Subcutaneous abdominal adipose tissue (tissue), 5 donors: ENCODE data around the gene CES5A.
"Not testable (repeated sequence)": the region's sequence is repeated elsewhere in the genome, so short reads cannot be mapped to it uniquely, and the experiment has no call there.

Experiments
- H3K27ac ChIP-seq: one replicate; pipeline ENCODE4 v1.7.0; 2013; ENCODE audit warnings: low read depth, mild to moderate bottlenecking, inconsistent platforms, low read length, moderate library complexity
- H3K27me3 ChIP-seq, 5 donors: one replicate each; pipeline ENCODE4 v1.7.0; 2013; ENCODE audit warnings: low read length in 5 of 5, inconsistent platforms in 1 of 5; ENCODE audit not compliant: control insufficient read depth in 5 of 5, insufficient read depth in 4 of 5
- H3K36me3 ChIP-seq, 5 donors: one replicate each; pipeline ENCODE4 v1.7.0; 2013; ENCODE audit warnings: low read length in 5 of 5; ENCODE audit not compliant: control insufficient read depth in 5 of 5, insufficient read depth in 5 of 5
- H3K4me1 ChIP-seq, 5 donors: one replicate each; pipeline ENCODE4 v1.7.0; 2013; ENCODE audit warnings: low read length in 5 of 5, mild to moderate bottlenecking in 3 of 5, moderate library complexity in 1 of 5; ENCODE audit not compliant: control insufficient read depth in 5 of 5, insufficient read depth in 5 of 5
- H3K4me3 ChIP-seq, 5 donors: one replicate each; pipeline ENCODE4 v1.7.0; 2013; ENCODE audit warnings: low read length in 5 of 5, low read depth in 1 of 5
- H3K9ac ChIP-seq, 5 donors: one replicate each; pipeline ENCODE4 v1.7.0; 2013; ENCODE audit warnings: low read length in 5 of 5, mild to moderate bottlenecking in 4 of 5, moderate library complexity in 3 of 5
- H3K9me3 ChIP-seq, 5 donors: one replicate each; pipeline ENCODE4 v1.7.0; 2013; ENCODE audit warnings: low read length in 5 of 5; ENCODE audit not compliant: control insufficient read depth in 5 of 5
- donor health status: healthy.
- donor health status: healthy.
- donor health status: healthy.
- donor health status: healthy.
- donor health status: healthy.

Gene CES5A

GRCh38 chr16:55875273-55875672 is at the start of gene CES5A:
Gene CES5A (minus strand): TSS chr16:55875373. CDS start chr16:55875221, 152 bp downstream.
- no peak within 1 kb of the TSS for H3K27ac ChIP-seq
- H3K4me1 ChIP-seq = no peaks in the 10 kb centered on the region
- no peak within 1 kb of the TSS for H3K9ac ChIP-seq
- H3K4me3 ChIP-seq = no peak within 1 kb of the TSS
- peaks cover 0 to 17% (median 3%) of the 10 kb centered on the region in 5 donors for H3K27me3 ChIP-seq
- no peaks in the 10 kb centered on the region for H3K9me3 ChIP-seq
- H3K36me3 ChIP-seq = no peaks in the 10 kb centered on the region

GRCh38 chr16:55922662-55923061 is 47.5 kb upstream of the CES5A start:
- Histone ChIP-seq H3K27me3 (peaks cover 0 to 6% (median 4%) of the 10 kb centered on the region in 5 donors), H3K27ac (no peak overlapping the region), H3K36me3 (no peaks in the 10 kb centered on the region), H3K4me1 (no peaks in the 10 kb centered on the region), H3K4me3 (no peak overlapping the region), H3K9me3 (peaks cover 3 to 8% (median 5%) of the 10 kb centered on the region in 5 donors), H3K9ac (no peak overlapping the region)

DNA sequence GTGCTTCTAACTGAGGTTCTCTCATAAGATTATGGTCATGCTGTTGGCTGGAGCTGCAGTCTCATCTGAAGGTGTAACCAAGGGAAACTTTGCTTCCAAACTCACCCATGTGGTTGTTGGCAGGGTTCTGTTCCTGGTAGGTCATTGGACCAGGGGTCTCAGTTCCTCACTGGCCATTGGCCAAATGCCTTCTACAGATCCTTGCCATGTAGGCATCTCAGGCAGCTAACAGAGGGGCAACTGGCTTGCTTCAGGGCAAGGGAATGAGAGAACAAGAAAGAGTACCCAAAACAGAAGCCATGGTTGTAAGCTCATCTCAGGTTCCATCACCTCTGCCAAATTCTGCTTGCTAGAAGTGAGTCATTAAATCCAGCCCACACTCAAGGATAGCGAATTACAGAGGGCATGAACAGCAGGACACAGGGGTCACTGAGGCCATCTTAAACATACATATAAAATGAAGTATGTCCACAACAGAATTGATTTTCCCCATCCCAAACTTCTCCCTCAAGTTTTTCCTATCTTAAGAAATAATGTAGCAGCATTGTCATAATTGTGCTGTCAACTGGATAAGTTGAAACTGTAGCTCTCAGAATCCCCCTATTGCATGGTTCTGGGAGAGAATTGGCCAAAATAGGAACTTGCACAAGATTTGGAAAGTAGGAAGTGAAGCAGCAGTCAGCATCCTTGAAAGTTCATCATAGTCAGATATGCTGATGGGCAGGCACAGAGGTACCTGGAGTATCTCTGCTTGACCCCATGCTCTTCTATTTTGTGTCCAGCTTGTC is 42.4 kb upstream of the CES5A start:
- peaks cover 3 to 8% (median 5%) of the 10 kb centered on the region in 5 donors for H3K9me3 ChIP-seq
- H3K36me3 ChIP-seq = no peaks in the 10 kb centered on the region
- H3K27ac ChIP-seq = no peak overlapping the region
- H3K27me3 ChIP-seq = peaks cover 0 to 6% (median 4%) of the 10 kb centered on the region in 5 donors
- H3K4me1 ChIP-seq = no peaks in the 10 kb centered on the region
- no peak overlapping the region for H3K9ac ChIP-seq
- H3K4me3 ChIP-seq = no peak overlapping the region

DNA sequence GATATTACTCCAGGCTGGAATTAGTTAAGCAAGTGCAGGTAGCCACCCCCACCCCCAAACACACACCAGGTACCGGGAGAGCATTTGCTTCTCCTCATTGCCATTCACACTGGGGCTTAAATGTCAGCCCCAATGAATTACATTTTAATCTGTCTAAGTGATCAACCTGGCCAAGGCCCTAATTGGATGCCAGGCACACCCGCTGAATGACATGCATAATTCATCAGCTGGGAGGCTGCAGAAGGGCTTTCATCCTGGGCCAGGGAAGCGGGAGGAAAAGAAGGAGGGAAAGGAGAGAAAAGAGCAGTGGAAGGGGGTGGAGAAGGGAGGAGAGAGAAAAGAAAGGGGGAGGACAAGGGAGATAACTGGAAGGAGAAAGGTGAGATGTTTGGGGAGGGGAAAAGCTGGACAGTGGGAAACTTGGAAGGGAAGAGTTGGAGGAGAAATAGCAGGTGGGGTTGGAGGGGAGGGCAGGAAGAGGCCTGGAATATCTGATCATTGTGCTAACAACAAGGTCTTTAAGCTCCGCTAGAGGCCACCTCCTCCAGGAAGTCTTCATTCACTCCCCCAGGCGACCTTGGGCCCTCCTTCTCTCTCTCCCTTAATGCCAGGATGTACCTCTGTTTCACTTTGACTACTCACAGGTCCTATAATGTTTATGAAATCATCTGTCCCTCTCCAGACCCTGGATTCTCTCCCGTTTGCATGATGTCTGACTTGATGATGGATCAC is 40.1 kb upstream of the CES5A start:
- H3K27ac ChIP-seq = no peak overlapping the region

GRCh38 chr16:55914383-55914782 is 39.2 kb upstream of the CES5A start:
- Histone ChIP-seq H3K9me3 (peaks cover 5 to 11% (median 8%) of the 10 kb centered on the region in 5 donors), H3K27ac (no peak overlapping the region), H3K27me3 (peaks cover 0 to 7% (median 5%) of the 10 kb centered on the region in 5 donors), H3K4me3 (no peak overlapping the region), H3K36me3 (no peaks in the 10 kb centered on the region), H3K9ac (no peak overlapping the region), H3K4me1 (no peaks in the 10 kb centered on the region)

More for the DNA sequence above, 40.1 kb upstream of the CES5A start:
- peaks cover 7 to 11% (median 10%) of the 10 kb centered on the region in 5 donors for H3K9me3 ChIP-seq
- no peaks in the 10 kb centered on the region for H3K36me3 ChIP-seq
- no peak overlapping the region for H3K9ac ChIP-seq
- H3K4me1 ChIP-seq = no peaks in the 10 kb centered on the region
- peaks cover 0 to 8% (median 5%) of the 10 kb centered on the region in 5 donors for H3K27me3 ChIP-seq
- no peak overlapping the region for H3K4me3 ChIP-seq

- Histone ChIP-seq H3K9me3 (peaks cover 5 to 11% (median 6%) of the 10 kb centered on the region in 5 donors), H3K27me3 (peaks cover 0 to 4% (median 2%) of the 10 kb centered on the region in 5 donors), H3K4me3 (no peak overlapping the region), H3K36me3 (no peaks in the 10 kb centered on the region), H3K27ac (no peak overlapping the region), H3K9ac (no peak overlapping the region), H3K4me1 (peaks cover 0 to 2% (median 0%) of the 10 kb centered on the region in 5 donors)
Observed at GRCh38 chr16:55913716-55914115, 38.5 kb upstream of the CES5A start.

DNA sequence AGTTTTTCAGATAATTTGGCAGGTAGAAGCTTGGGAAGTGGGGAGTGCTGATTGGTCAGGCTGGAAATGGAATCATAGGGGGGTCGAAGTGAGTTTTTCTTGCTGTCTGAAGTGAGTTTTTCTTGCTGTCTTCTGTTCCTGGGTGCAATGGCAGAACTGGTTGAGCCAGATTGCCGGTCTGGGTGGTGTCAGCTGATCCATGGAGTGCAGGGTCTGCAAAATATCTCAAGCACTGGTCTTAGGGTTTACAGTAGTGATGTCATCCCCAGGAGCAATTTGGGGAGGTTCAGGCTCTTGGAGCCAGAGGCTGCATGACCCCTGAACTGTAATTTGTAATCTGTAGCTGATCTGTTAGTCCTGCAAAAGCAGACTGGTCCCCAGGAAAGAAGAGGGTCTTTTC is 37.9 kb upstream of the CES5A start:
- H3K36me3 ChIP-seq, H3K27ac ChIP-seq, H3K4me1 ChIP-seq, H3K9ac ChIP-seq, H3K27me3 ChIP-seq, H3K4me3 ChIP-seq: not testable (repeated sequence)
- peaks cover 5 to 11% (median 6%) of the 10 kb centered on the region in 5 donors for H3K9me3 ChIP-seq

DNA sequence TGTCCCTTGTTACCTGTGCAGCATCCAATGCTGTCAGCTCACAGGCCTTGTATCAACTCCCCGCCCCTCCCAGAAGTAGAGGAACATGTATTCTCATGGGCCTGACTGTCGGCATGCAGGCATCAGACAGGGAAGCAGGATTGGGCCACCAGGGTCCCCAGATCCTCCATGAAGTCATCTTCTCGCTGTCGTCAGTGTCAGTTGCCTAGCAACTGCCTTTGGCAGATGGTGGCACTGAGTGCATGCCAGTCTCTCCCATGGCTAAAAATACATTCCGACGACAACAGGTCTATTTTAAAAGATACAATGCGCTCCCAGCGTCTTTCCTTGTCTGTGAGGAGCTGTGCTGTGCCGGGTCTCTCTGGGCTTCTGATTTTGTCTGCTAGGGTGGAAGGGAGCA is 36.8 kb upstream of the CES5A start:
- Histone ChIP-seq H3K9ac (no peak overlapping the region), H3K27ac (no peak overlapping the region), H3K4me1 (peaks cover 0 to 2% (median 0%) of the 10 kb centered on the region in 5 donors), H3K36me3 (no peaks in the 10 kb centered on the region), H3K4me3 (no peak overlapping the region), H3K27me3 (peaks cover 0 to 4% (median 0%) of the 10 kb centered on the region in 5 donors), H3K9me3 (peaks cover 5 to 11% (median 6%) of the 10 kb centered on the region in 5 donors)

GRCh38 chr16:55911616-55912015 is 36.4 kb upstream of the CES5A start:
- Histone ChIP-seq H3K9me3 (peaks cover 5 to 11% (median 6%) of the 10 kb centered on the region in 5 donors), H3K27ac (no peak overlapping the region), H3K27me3 (peaks cover 0 to 6% (median 0%) of the 10 kb centered on the region in 5 donors), H3K36me3 (no peaks in the 10 kb centered on the region), H3K9ac (no peak overlapping the region), H3K4me3 (no peak overlapping the region), H3K4me1 (peaks cover 0 to 2% (median 0%) of the 10 kb centered on the region in 5 donors)

- no peak overlapping the region for H3K9ac ChIP-seq
- H3K36me3 ChIP-seq = no peaks in the 10 kb centered on the region
- peaks cover 0 to 7% (median 2%) of the 10 kb centered on the region in 5 donors for H3K27me3 ChIP-seq
- H3K4me3 ChIP-seq = no peak overlapping the region
- peaks cover 5 to 11% (median 6%) of the 10 kb centered on the region in 5 donors for H3K9me3 ChIP-seq
- H3K4me1 ChIP-seq = peaks cover 0 to 2% (median 0%) of the 10 kb centered on the region in 5 donors
- H3K27ac ChIP-seq = no peak overlapping the region
Observed at GRCh38 chr16:55909876-55910275, 34.7 kb upstream of the CES5A start.
